GM18867 (cell line): ENCODE results near the gene CASK.

Experiments used
- ATAC-seq: cut with Tn5 transposase; IDR thresholded peaks from one replicate; pipeline ENCODE4 v1.9.1; 2021; ENCODE audit warnings: mild to moderate bottlenecking, moderate library complexity; ENCODE audit not compliant: unreplicated experiment

CASK gene

GRCh38 chrX:41923211-41923977 lies at the start of gene CASK:
TSS of gene CASK (minus strand) at chrX:41923554. CDS start at chrX:41922988, 566 bp downstream.
- ATAC-seq: peak; percentile 87

GRCh38 chrX:41971346-41971745 lies 48.0 kb upstream of the CASK start:
- ATAC-seq: no peak

- no peak for ATAC-seq
Measured at GRCh38 chrX:41970419-41970818, 47.1 kb upstream of the CASK start.

GRCh38 chrX:41963348-41963747 lies 40.0 kb upstream of the CASK start:
- no peak for ATAC-seq

GRCh38 chrX:41960142-41960541 lies 36.8 kb upstream of the CASK start:
- no peak for ATAC-seq

GRCh38 chrX:41958861-41959260 lies 35.5 kb upstream of the CASK start:
- no peak for ATAC-seq

- ATAC-seq: no peak
Measured at GRCh38 chrX:41956027-41956426, 32.7 kb upstream of the CASK start.

- ATAC-seq: no peak
Measured at GRCh38 chrX:41952102-41952501, 28.7 kb upstream of the CASK start.

GRCh38 chrX:41946989-41947612 lies 23.7 kb upstream of the CASK start:
- no peak for ATAC-seq

GRCh38 chrX:41946235-41946634 lies 22.9 kb upstream of the CASK start:
- no peak for ATAC-seq

- no peak for ATAC-seq
Measured at GRCh38 chrX:41935832-41936231, 12.5 kb upstream of the CASK start.

GRCh38 chrX:41933546-41933945 lies 10.2 kb upstream of the CASK start:
- ATAC-seq: no peak

- no peak for ATAC-seq
Measured at GRCh38 chrX:41932885-41933284, 9.5 kb upstream of the CASK start.

GRCh38 chrX:41931591-41931990 lies 8.2 kb upstream of the CASK start:
- ATAC-seq: no peak

- ATAC-seq: peak; percentile 21
Measured at GRCh38 chrX:41923978-41924683, 777 bp upstream of the CASK start.

GRCh38 chrX:41922431-41923151 lies 763 bp downstream of the CASK start:
- ATAC-seq: no peak

- no peak for ATAC-seq
Measured at GRCh38 chrX:41921492-41922430, 1.6 kb downstream of the CASK start.

GRCh38 chrX:41919870-41920269 lies 3.5 kb downstream of the CASK start:
- no peak for ATAC-seq

GRCh38 chrX:41917517-41917916 lies 5.8 kb downstream of the CASK start:
- no peak for ATAC-seq

- no peak for ATAC-seq
Measured at GRCh38 chrX:41913476-41913875, 9.9 kb downstream of the CASK start.
